Uterus (tissue), 2 donors: ENCODE data around the gene CD302.

Source experiments
- POLR2A ChIP-seq, 2 donors: fragments of 450-650 bp; IDR thresholded peaks; one replicate each; pipeline ENCODE4 v1.6.1; 2016; ENCODE audit warnings: antibody characterized with exemption in 2 of 2, mild to moderate bottlenecking in 1 of 2, moderate library complexity in 1 of 2
- TF ChIP-seq, protein P1 (sequence below), 4 experiments: fragments of 200-600 bp in 2 of 4; fragments of 450-650 bp in 2 of 4; sonication (generic) in 2 of 4; IDR thresholded peaks; one replicate each; pipeline ENCODE4 v1.5.1; 2016 to 2019; ENCODE audit warnings: antibody characterized with exemption in 4 of 4, mild to moderate bottlenecking in 2 of 4, moderate library complexity in 1 of 4

DNA sequence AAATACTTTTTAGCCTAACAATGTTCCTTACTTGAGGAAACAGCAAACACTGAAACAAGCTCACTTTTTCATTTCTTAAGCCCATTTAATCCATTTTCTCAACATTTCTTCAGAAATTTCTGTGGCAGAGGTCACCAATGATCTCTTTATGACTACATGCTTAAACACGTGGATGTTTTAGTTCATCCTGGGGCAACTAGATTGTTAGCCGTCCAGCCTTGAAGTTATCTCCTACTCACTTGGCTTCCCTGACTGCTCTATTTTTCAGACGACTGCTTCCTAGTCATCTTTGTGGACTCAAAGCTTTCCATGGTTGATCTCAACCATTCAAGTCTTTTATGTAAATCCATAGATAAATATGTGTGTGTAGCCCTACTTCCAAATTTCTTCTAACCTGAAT is 24.1 kb downstream of the CD302 start:
- TF ChIP-seq, protein P1, sequence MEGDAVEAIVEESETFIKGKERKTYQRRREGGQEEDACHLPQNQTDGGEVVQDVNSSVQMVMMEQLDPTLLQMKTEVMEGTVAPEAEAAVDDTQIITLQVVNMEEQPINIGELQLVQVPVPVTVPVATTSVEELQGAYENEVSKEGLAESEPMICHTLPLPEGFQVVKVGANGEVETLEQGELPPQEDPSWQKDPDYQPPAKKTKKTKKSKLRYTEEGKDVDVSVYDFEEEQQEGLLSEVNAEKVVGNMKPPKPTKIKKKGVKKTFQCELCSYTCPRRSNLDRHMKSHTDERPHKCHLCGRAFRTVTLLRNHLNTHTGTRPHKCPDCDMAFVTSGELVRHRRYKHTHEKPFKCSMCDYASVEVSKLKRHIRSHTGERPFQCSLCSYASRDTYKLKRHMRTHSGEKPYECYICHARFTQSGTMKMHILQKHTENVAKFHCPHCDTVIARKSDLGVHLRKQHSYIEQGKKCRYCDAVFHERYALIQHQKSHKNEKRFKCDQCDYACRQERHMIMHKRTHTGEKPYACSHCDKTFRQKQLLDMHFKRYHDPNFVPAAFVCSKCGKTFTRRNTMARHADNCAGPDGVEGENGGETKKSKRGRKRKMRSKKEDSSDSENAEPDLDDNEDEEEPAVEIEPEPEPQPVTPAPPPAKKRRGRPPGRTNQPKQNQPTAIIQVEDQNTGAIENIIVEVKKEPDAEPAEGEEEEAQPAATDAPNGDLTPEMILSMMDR (IDR thresholded peaks at IDR 0.05), result no peak
- no peak for TF ChIP-seq POLR2A (IDR thresholded peaks at IDR 0.05)
